ENCODE measurements around the gene FAM167B.

DNA sequence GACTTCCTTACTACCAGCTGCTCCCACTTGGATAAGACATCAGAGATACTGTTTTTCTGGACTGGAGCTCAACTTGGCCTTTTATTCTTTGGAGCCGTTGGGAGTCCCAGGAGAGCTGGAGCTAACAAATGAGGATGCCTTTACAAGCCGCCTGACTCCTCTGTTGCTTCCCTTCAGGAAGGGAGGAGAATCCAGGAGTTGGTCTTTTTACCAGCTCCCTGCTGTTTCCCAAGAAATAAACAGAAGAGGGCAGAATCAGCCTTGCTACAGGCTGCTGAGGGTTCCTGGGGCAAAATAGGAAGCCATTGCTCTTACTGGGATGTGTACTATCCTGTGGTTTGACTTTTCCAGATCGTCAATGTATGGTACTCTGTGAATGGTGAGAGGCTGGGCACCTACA is 23.3 kb upstream of the FAM167B start:
- TF ChIP-seq, protein P1, sequence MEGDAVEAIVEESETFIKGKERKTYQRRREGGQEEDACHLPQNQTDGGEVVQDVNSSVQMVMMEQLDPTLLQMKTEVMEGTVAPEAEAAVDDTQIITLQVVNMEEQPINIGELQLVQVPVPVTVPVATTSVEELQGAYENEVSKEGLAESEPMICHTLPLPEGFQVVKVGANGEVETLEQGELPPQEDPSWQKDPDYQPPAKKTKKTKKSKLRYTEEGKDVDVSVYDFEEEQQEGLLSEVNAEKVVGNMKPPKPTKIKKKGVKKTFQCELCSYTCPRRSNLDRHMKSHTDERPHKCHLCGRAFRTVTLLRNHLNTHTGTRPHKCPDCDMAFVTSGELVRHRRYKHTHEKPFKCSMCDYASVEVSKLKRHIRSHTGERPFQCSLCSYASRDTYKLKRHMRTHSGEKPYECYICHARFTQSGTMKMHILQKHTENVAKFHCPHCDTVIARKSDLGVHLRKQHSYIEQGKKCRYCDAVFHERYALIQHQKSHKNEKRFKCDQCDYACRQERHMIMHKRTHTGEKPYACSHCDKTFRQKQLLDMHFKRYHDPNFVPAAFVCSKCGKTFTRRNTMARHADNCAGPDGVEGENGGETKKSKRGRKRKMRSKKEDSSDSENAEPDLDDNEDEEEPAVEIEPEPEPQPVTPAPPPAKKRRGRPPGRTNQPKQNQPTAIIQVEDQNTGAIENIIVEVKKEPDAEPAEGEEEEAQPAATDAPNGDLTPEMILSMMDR (IDR thresholded peaks at IDR 0.05; ENCODE audit: borderline replicate concordance, extremely low read depth, low read length, poor library complexity, severe bottlenecking), result peak; percentile 32
- no peak for TF ChIP-seq EZH2 (IDR thresholded peaks at IDR 0.05; ENCODE audit: borderline replicate concordance, low read depth, low read length, severe bottlenecking)

Data from DND-41 (cell line).